WERI-Rb-1 (cell line): ENCODE results near the gene PIN1.

Experiments used
- DNase-seq: peaks from one replicate; pipeline ENCODE4 v3.0.0-alpha.2; 2020
- H3K27ac ChIP-seq: fragments of 250-450 bp; sonication (Bioruptor Pico); 2 replicates; pipeline ENCODE4 v1.5.1; 2020; ENCODE audit warnings: mild to moderate bottlenecking, moderate library complexity
- H3K27me3 ChIP-seq: fragments of 250-450 bp; sonication (Bioruptor Pico); 2 replicates; pipeline ENCODE4 v1.5.1; 2021; ENCODE audit warnings: mild to moderate bottlenecking, low read depth, moderate library complexity; ENCODE audit not compliant: insufficient read depth, severe bottlenecking
- H3K36me3 ChIP-seq: fragments of 250-450 bp; sonication (Bioruptor Pico); 2 replicates; pipeline ENCODE4 v1.5.1; 2020; ENCODE audit warnings: mild to moderate bottlenecking, moderate library complexity
- H3K4me3 ChIP-seq: 2 replicates; pipeline ENCODE4 v1.5.1; 2011; ENCODE audit warnings: low read depth, mild to moderate bottlenecking, control low read depth, low read length
- H3K9me3 ChIP-seq: fragments of 250-450 bp; sonication (Bioruptor Pico); 2 replicates; pipeline ENCODE4 v1.5.1; 2021; ENCODE audit warnings: mild to moderate bottlenecking, moderate library complexity; ENCODE audit not compliant: severe bottlenecking
- CTCF ChIP-seq: IDR thresholded peaks from 2 replicates; pipeline ENCODE4 v1.5.1; 2011; ENCODE audit warnings: low read depth, mild to moderate bottlenecking, control low read depth, inconsistent platforms, low read length

Gene PIN1

GRCh38 chr19:9868983-9869617 is 34.0 kb downstream of the PIN1 start:
- no peak overlapping the region for H3K27ac ChIP-seq
- no peaks in the 10 kb centered on the region for H3K36me3 ChIP-seq
- no peak for TF ChIP-seq CTCF
- no peaks in the 10 kb centered on the region for H3K27me3 ChIP-seq
- H3K4me3 ChIP-seq, result no peak overlapping the region
- H3K9me3 ChIP-seq, result no peaks in the 10 kb centered on the region
- DNase-seq, result no peak

- no peak for DNase-seq
- Histone ChIP-seq H3K4me3 (no peak overlapping the region), H3K36me3 (peaks cover 5% of the 10 kb centered on the region), H3K27me3 (no peaks in the 10 kb centered on the region), H3K27ac (no peak overlapping the region), H3K9me3 (no peaks in the 10 kb centered on the region)
- no peak for TF ChIP-seq CTCF
These were observed 36.7 kb downstream of the PIN1 start for GRCh38 chr19:9871626-9872338.

GRCh38 chr19:9872618-9873242 is 37.6 kb downstream of the PIN1 start:
- H3K4me3 ChIP-seq, result no peak overlapping the region
- H3K9me3 ChIP-seq, result no peaks in the 10 kb centered on the region
- H3K36me3 ChIP-seq, result peaks cover 5% of the 10 kb centered on the region
- no peak for TF ChIP-seq CTCF
- H3K27me3 ChIP-seq, result no peaks in the 10 kb centered on the region
- no peak for DNase-seq
- no peak overlapping the region for H3K27ac ChIP-seq

GRCh38 chr19:9875031-9875627 is 40.0 kb downstream of the PIN1 start:
- H3K36me3 ChIP-seq, result peaks cover 5% of the 10 kb centered on the region
- DNase-seq, result no peak
- no peak overlapping the region for H3K4me3 ChIP-seq
- H3K9me3 ChIP-seq, result no peaks in the 10 kb centered on the region
- no peak for TF ChIP-seq CTCF
- H3K27ac ChIP-seq, result peak overlapping the region; percentile 52
- H3K27me3 ChIP-seq, result no peaks in the 10 kb centered on the region

GRCh38 chr19:9875796-9876195 is 40.7 kb downstream of the PIN1 start:
- peak overlapping the region; percentile 52 for H3K27ac ChIP-seq
- DNase-seq, result peak; percentile 21

More at GRCh38 chr19:9875796-9876195, 40.7 kb downstream of the PIN1 start:
- TF ChIP-seq CTCF, result no peak
- Histone ChIP-seq H3K9me3 (no peaks in the 10 kb centered on the region), H3K36me3 (peaks cover 5% of the 10 kb centered on the region), H3K27me3 (no peaks in the 10 kb centered on the region), H3K4me3 (no peak overlapping the region)
